Measurements from ENCODE around the gene GRN. TPM values are rescaled to one million over a fixed set of nuclear protein-coding genes. Genes with fewer than 3 reads are reported as not detected.

Gene GRN
- total RNA-seq, 1 experiment from 2014 or later: 127 TPM

GRCh38 chr17:44360144-44360533, 15.0 kb downstream of the GRN start:
- Histone ChIP-seq H3K79me2 (ENCODE audit: insufficient read depth, low read length) (no peaks in the 10 kb centered on the region), H3K79me1 (ENCODE audit: insufficient read depth, low read depth, low read length, poor library complexity, severe bottlenecking) (no peaks in the 10 kb centered on the region), H2BK15ac (ENCODE audit: low read depth, low read length) (no peak overlapping the region), H3K27ac (ENCODE audit: insufficient read length, low read depth, low read length) (no peak overlapping the region), H3K4ac (ENCODE audit: low read depth, low read length) (no peak overlapping the region), H3K23me2 (ENCODE audit: insufficient read length, low read depth, low read length, poor library complexity, severe bottlenecking) (peaks cover 13% of the 10 kb centered on the region), H4K5ac (ENCODE audit: insufficient read length, low read depth, low read length) (no peak overlapping the region), H3K27me3 (ENCODE audit: insufficient read depth, low read length) (no peaks in the 10 kb centered on the region), H3K4me1 (ENCODE audit: insufficient read depth, low read length) (peaks cover 12% of the 10 kb centered on the region), H2BK20ac (ENCODE audit: low read depth, low read length, poor library complexity, severe bottlenecking) (no peak overlapping the region), H3T11ph (ENCODE audit: low read length) (no peak overlapping the region), H3K4me2 (ENCODE audit: insufficient read depth, insufficient read length, low read length) (no peak overlapping the region), H4K20me1 (ENCODE audit: control insufficient read depth, insufficient read depth, insufficient read length) (no peaks in the 10 kb centered on the region), H3K56ac (ENCODE audit: insufficient read length, low read depth, low read length) (no peak overlapping the region), H3K14ac (ENCODE audit: insufficient read depth, low read length) (no peak overlapping the region), H2BK5ac (ENCODE audit: insufficient read length, low read length) (no peak overlapping the region), H3K9ac (ENCODE audit: extremely low read depth, insufficient read length, low read length) (no peak overlapping the region), H2BK12ac (ENCODE audit: insufficient read length, low read depth, low read length) (no peak overlapping the region), H2AFZ (ENCODE audit: low read length) (no peak overlapping the region), H3K23ac (ENCODE audit: insufficient read length, low read depth, low read length) (no peak overlapping the region), H2BK120ac (ENCODE audit: low read depth, low read length, poor library complexity, severe bottlenecking) (no peak overlapping the region), H4K8ac (replicated peaks; ENCODE audit: insufficient read length, low read depth, low read length) (no peak overlapping the region), H2AK5ac (ENCODE audit: insufficient read length, low read length) (no peak overlapping the region), H4K91ac (ENCODE audit: insufficient read length, low read depth, low read length) (no peak overlapping the region), H3K9me3 (ENCODE audit: control insufficient read depth, low read depth, low read length) (no peaks in the 10 kb centered on the region), H3K18ac (ENCODE audit: insufficient read length, low read depth, low read length) (no peak overlapping the region)
- Mint-ChIP-seq H3K36me3 (ENCODE audit: insufficient read depth in 1 of 3, low read depth in 3 of 3) (peaks cover 0 to 15% (median 9%) of the 10 kb centered on the region in 3 experiments; a peak in 5 of 7 replicates), H3K9me3 (no peaks in the 10 kb centered on the region), H3K27ac (peak overlapping the region in 1 of 3 experiments; percentile 34; a peak in 1 of 7 replicates), H3K27me3 (ENCODE audit: low read depth) (peaks cover 13% of the 10 kb centered on the region), H3K4me1 (peaks cover 22 to 34% of the 10 kb centered on the region in 2 experiments), H3K4me3 (no peak overlapping the region; a peak in 1 of 5 replicates)
- no peak for DNase-seq
- TF ChIP-seq, protein P1, sequence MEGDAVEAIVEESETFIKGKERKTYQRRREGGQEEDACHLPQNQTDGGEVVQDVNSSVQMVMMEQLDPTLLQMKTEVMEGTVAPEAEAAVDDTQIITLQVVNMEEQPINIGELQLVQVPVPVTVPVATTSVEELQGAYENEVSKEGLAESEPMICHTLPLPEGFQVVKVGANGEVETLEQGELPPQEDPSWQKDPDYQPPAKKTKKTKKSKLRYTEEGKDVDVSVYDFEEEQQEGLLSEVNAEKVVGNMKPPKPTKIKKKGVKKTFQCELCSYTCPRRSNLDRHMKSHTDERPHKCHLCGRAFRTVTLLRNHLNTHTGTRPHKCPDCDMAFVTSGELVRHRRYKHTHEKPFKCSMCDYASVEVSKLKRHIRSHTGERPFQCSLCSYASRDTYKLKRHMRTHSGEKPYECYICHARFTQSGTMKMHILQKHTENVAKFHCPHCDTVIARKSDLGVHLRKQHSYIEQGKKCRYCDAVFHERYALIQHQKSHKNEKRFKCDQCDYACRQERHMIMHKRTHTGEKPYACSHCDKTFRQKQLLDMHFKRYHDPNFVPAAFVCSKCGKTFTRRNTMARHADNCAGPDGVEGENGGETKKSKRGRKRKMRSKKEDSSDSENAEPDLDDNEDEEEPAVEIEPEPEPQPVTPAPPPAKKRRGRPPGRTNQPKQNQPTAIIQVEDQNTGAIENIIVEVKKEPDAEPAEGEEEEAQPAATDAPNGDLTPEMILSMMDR (conservative IDR thresholded peaks at IDR 0.05): no peak
- no CpG with 5 or more reads among the region's 6 CpGs for WGBS (ENCODE audit: extremely low coverage, insufficient read length, low lambda C conversion rate)

Measured in H9 (cell line).